H7 (cell line): ENCODE measurements around the gene MAST4. TPM values are rescaled to one million over a fixed set of nuclear protein-coding genes. Genes with fewer than 3 reads are reported as not detected.

Source experiments
- DNase-seq: peaks from one replicate; pipeline ENCODE4 v3.0.0; 2012
- H3K27me3 ChIP-seq: 2 replicates; pipeline ENCODE4 v1.6.0; 2011; ENCODE audit warnings: mild to moderate bottlenecking, low read length; ENCODE audit not compliant: control insufficient read depth, insufficient read depth
- H3K36me3 ChIP-seq: replicated peaks from 2 replicates; pipeline ENCODE4 v1.5.1; 2011; ENCODE audit warnings: low read length; ENCODE audit not compliant: control insufficient read depth, insufficient read depth
- H3K4me3 ChIP-seq: 2 replicates; pipeline ENCODE4 v1.5.1; 2011; ENCODE audit warnings: low read depth, mild to moderate bottlenecking, control low read depth, low read length, moderate library complexity; ENCODE audit not compliant: insufficient read depth
- total RNA-seq: library from RNA; depleted of rRNA; stranded (reverse); fragments of >200 nt; shearing (Covaris generic); gene quantifications from 2 replicates; pipeline ENCODE4 v1.2.3, GENCODE V29; 2014

Gene MAST4
- total RNA-seq, 1 experiment from 2014 or later, result 1.6 TPM

GRCh38 chr5:66582499-66583165 is 13.6 kb upstream of the MAST4 start:
- H3K4me3 ChIP-seq, result no peak overlapping the region
- no peak for DNase-seq
- H3K27me3 ChIP-seq, result no peaks in the 10 kb centered on the region
- no peaks in the 10 kb centered on the region for H3K36me3 ChIP-seq

DNA sequence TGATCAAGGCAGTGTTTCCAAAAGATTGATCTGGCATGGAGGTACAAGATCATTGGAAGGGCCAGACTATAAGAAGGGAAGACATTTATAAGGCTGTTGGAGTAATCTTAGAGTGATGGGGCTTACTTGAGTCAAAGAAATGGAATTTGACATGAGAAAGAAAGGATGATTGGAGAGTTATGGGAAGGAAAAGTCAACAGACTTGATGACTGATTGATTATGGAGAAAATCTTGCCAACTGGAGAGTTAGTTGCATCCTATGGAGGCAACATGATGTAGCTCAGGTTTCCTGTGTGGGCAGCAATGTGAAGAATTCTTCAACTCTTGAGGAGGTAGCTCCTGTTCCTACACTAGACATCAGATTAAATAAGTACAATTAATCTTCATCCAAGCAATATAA is 10.9 kb upstream of the MAST4 start:
- no peaks in the 10 kb centered on the region for H3K27me3 ChIP-seq
- no peak overlapping the region for H3K4me3 ChIP-seq

DNA sequence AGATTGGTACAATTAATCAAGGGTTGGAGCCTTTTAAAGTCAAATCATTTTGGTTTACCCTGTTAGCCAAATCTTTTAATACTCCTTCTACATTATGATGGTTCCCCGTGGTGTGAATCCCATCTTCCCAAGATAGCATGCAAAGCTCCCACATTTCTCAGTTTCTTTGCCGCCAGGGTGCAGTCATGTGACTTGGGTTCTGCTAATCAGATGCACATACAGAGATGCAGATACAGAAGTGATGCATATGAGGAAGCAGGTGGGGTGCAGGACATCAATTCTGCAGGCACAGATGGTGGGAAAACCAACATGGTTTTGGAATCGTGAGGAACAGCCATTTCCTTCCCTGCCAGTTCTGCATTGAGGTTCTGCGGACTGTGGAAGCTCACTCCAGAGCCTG is 8.4 kb upstream of the MAST4 start:
- Histone ChIP-seq H3K27me3 (no peaks in the 10 kb centered on the region), H3K4me3 (no peak overlapping the region), H3K36me3 (no peaks in the 10 kb centered on the region)
- no peak for DNase-seq

More for the DNA sequence above, 10.9 kb upstream of the MAST4 start:
- no peaks in the 10 kb centered on the region for H3K36me3 ChIP-seq
- DNase-seq, result no peak

- H3K36me3 ChIP-seq, result no peaks in the 10 kb centered on the region
- H3K4me3 ChIP-seq, result peak overlapping the region; percentile 71
- peak; percentile 70 for DNase-seq
- H3K27me3 ChIP-seq, result peaks cover 58% of the 10 kb centered on the region
These were observed 516 bp downstream of the MAST4 start for GRCh38 chr5:66596636-66597182.

DNA sequence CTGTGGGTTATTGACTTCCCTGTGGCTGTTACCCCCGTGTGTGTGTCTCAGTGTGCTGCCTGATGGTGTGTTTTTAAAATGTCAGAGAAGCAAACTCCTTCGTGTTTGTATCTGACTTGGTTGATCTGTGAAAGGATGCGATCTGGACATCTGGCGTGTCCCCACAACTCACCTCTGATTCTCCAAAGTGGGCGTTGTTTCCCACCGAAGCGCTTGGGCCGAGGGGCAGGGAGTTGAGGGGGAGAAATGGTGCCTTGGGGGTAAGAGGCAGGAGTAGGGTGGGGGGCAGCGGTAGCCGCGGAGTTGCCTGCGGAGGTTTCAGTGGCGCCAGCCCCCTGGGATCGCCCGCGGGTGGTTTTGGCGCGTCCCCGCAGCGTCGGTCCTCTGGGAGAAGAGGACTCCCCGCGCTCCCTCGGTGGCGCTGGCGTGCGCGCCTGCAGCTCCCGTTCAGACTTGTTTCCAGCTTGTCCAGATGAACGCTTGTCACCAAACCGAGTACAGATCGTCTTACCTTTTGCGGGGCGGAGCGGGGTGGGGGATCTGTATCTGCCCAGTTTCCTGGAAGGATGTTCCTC is 1.1 kb downstream of the MAST4 start:
- peak; percentile 59 for DNase-seq
- Histone ChIP-seq H3K4me3 (peak overlapping the region; percentile 71), H3K27me3 (peaks cover 58% of the 10 kb centered on the region), H3K36me3 (no peaks in the 10 kb centered on the region)

DNA sequence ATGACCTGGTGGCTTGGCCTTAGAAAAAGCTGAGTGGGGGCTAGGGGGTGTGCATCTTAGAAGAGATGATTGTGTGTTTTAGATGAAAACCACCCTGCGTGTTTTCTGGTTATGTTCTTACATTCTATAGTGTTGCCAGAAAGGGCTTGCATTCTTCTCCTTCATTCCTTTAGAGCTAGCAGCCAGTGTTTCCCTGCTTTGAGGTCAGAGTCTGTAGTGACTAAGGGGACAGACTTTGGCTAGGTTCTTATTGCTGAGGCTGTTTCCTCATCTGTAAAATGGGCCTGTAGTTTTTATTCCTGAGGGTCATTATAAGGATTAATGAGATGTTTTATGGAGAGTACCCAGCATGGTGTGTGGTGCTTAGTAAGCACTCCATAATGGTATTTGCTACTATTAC is 6.4 kb downstream of the MAST4 start:
- DNase-seq, result no peak
- Histone ChIP-seq H3K27me3 (peaks cover 24% of the 10 kb centered on the region), H3K4me3 (no peak overlapping the region), H3K36me3 (no peaks in the 10 kb centered on the region)

DNA sequence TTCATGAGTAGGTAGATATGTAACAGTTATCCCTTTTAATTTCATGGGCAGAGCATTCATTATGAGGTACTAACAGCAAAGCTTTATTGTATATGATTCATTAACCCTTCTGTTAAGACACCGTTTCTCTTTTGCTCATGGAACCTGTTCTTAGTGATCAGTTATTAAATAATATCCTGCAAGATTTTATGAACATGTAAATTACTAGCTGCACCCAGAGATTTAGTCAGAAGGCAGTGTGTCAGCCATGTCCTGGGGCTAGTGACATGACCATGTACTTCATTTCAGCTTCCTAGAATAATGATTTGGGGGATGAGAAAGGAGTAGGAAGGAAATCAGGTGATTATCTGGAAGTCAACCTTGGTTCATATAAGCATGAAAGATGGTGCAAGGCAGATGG is 7.0 kb downstream of the MAST4 start:
- no peaks in the 10 kb centered on the region for H3K36me3 ChIP-seq
- H3K27me3 ChIP-seq, result peaks cover 19% of the 10 kb centered on the region
- DNase-seq, result no peak
- no peak overlapping the region for H3K4me3 ChIP-seq

DNA sequence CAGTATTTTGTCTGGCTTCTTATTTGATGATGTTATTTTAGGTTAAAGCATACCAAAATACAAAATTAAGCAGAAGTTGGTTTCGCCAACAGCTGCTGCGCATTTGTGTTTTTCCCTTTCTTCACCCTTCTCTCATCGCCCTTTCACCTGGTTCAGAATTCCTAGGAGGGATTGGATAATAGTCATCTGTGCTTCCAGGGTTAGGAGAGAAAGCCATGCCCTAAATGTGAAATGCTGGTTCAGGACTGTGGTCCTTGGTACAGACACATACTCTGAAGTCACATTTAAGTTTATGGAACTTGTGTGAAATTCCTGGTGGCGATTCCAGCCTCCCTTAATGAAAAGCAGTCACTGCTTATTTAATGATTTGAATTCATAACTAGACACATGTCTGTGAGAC is 7.7 kb downstream of the MAST4 start:
- no peak for DNase-seq
- no peaks in the 10 kb centered on the region for H3K36me3 ChIP-seq
- peaks cover 12% of the 10 kb centered on the region for H3K27me3 ChIP-seq
- H3K4me3 ChIP-seq, result no peak overlapping the region

GRCh38 chr5:66606713-66607112 is 10.5 kb downstream of the MAST4 start:
- DNase-seq, result no peak
- Histone ChIP-seq H3K4me3 (no peak overlapping the region), H3K27me3 (no peaks in the 10 kb centered on the region), H3K36me3 (no peaks in the 10 kb centered on the region)

DNA sequence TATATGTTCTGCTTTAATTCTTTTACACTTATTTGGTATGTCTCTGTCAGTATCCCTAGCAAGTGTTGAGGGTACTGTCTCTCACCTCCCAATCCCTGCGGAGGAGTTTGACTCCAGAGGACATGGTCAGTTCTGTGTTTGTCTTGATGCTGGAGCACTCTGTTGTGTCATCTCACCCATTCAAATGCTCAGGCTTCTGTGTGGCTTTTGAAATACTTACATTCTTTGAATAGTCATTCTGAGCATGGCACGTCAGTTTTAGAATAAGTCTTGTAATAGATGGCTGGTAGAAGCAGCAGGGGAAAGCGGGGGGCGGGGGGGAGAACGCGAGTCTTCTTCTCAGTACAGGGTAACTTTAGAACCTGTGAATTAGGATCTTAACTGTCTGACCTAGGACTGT is 12.3 kb downstream of the MAST4 start:
- Histone ChIP-seq H3K27me3 (no peaks in the 10 kb centered on the region), H3K4me3 (no peak overlapping the region)
- no peak for DNase-seq

GRCh38 chr5:66609615-66610014 is 13.4 kb downstream of the MAST4 start:
- Histone ChIP-seq H3K27me3 (no peaks in the 10 kb centered on the region), H3K4me3 (no peak overlapping the region), H3K36me3 (no peaks in the 10 kb centered on the region)
- DNase-seq, result no peak

More for the DNA sequence above, 12.3 kb downstream of the MAST4 start:
- no peaks in the 10 kb centered on the region for H3K36me3 ChIP-seq

DNA sequence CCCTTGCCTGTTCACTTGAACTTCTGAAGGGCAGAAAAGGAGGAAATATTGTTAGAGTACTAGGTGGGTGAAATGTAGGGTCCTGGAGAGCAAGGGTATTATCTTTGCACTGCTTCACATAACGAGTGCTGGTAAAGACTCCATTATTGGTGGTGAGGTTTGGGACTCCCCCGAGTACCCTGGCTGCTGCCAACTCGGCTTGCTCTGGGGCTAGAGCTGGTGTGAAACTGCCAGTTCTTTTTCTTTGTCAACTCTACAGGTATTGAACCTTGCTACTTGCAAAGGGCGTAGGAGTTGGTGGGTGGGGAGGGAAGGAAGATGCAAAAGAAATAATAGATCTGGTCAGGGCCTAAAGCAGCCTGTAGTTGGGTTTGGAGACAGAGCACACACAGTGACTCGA is 16.0 kb downstream of the MAST4 start:
- Histone ChIP-seq H3K36me3 (no peaks in the 10 kb centered on the region), H3K27me3 (no peaks in the 10 kb centered on the region), H3K4me3 (no peak overlapping the region)
- DNase-seq, result no peak

GRCh38 chr5:66615136-66615535 is 18.9 kb downstream of the MAST4 start:
- H3K36me3 ChIP-seq, result no peaks in the 10 kb centered on the region
- no peak for DNase-seq
- H3K4me3 ChIP-seq, result no peak overlapping the region
- H3K27me3 ChIP-seq, result no peaks in the 10 kb centered on the region

DNA sequence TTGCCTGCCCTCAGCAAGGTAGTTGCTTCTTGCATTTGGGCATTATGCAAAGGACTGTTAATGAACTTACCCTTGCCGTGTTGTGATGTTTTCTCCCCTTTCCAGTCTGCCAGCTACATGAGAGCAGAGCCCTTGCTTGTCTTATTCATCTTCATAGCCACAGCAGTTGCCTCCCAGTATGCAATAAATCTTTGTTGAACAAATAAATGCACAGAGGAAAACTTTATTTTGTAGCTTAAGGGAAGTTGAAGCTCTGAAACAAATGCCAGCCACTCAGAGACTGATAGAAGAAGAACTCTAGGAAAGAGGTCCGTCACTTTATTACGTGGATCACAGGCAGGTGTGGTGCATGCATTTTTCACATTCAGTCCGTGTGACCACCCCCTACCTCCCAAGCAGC is 19.7 kb downstream of the MAST4 start:
- Histone ChIP-seq H3K36me3 (no peaks in the 10 kb centered on the region), H3K27me3 (no peaks in the 10 kb centered on the region), H3K4me3 (no peak overlapping the region)
- DNase-seq, result no peak

DNA sequence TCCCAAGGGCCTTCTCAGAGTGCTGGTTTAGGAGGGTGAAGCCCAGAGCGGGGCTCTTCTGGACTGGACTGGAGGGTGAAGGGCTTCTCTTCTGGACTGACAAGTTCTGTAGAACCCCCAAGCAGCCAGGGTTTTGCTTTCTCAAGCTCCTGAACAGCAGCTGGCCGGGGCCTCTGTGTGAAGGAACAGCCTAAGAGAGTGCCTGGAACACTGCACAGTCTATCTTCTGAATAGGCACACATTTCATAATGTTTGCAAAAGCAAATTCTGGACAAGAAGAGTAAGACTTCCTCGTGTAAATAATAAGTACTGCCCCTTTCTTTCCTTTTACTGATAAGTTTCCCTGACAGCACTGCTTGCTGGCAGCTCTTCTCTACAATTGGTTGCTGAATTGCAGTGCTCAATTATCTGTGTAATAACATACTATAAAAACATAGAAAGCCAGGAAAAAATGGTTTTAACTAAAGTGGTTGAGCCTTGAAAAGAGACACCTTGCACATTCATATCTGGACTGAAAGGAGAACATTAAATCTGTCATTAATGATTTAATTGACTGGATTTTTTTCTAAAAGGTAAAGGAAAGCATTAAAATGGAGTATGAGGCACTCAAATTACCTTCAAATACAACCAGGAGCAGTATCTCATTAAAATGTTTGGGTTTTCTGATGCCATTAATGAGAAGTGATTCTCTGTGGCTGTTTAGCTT is 20.5 kb downstream of the MAST4 start:
- Histone ChIP-seq H3K4me3 (no peak overlapping the region), H3K36me3 (no peaks in the 10 kb centered on the region), H3K27me3 (no peaks in the 10 kb centered on the region)
- no peak for DNase-seq
